Measurements from ENCODE around the gene LRIF1. TPM values are rescaled to one million over a fixed set of nuclear protein-coding genes. Genes with fewer than 3 reads are reported as not detected.

LRIF1 gene, protein sequence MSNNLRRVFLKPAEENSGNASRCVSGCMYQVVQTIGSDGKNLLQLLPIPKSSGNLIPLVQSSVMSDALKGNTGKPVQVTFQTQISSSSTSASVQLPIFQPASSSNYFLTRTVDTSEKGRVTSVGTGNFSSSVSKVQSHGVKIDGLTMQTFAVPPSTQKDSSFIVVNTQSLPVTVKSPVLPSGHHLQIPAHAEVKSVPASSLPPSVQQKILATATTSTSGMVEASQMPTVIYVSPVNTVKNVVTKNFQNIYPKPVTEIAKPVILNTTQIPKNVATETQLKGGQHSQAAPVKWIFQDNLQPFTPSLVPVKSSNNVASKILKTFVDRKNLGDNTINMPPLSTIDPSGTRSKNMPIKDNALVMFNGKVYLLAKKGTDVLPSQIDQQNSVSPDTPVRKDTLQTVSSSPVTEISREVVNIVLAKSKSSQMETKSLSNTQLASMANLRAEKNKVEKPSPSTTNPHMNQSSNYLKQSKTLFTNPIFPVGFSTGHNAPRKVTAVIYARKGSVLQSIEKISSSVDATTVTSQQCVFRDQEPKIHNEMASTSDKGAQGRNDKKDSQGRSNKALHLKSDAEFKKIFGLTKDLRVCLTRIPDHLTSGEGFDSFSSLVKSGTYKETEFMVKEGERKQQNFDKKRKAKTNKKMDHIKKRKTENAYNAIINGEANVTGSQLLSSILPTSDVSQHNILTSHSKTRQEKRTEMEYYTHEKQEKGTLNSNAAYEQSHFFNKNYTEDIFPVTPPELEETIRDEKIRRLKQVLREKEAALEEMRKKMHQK
- 41.0 and 46.2 TPM in 2 replicates for total RNA-seq (2013; cell fraction: nucleolus; rRNA removed)
- total RNA-seq (2014; rRNA removed) (13.4 and 15.5 TPM in 2 replicates), total RNA-seq (2014; rRNA removed; fragmentation: Illumina TruSeq; extraction: Trizol) (20.3 and 21.1 TPM in 2 replicates), total RNA-seq (2021) (12.8 and 13.4 TPM in 2 replicates), polyA plus RNA-seq (2011; rRNA removed) (13.6 and 21.2 TPM in 2 replicates), polyA plus RNA-seq (2014; fragmentation: Illumina TruSeq; extraction: Trizol) (17.0 and 23.6 TPM in 2 replicates), polyA plus RNA-seq (2014; fragmentation: Nextera tagmentation; extraction: Ambion mirVana) (10 to 100 TPM; 15.4 to 16.1 TPM), polyA plus RNA-seq (2014; rRNA removed) (9.7 TPM in 2 replicates), polyA plus RNA-seq (2016; fragmentation: Nextera tagmentation; extraction: Ambion mirVana) (10 to 100 TPM; 16.6 to 17.7 TPM), polyA minus RNA-seq (2011; rRNA and poly(A)+ RNA removed) (8.3 and 8.9 TPM in 2 replicates), Bru-seq, nascent RNA (percentile 96 among the genes with signal in this experiment), BruChase-seq, experiment 1, labeled RNA remaining after a 6-hour chase (percentile 93 among the genes with signal in this experiment), BruChase-seq, experiment 2, labeled RNA remaining after a 2-hour chase (percentile 95 among the genes with signal in this experiment)
- polyA plus RNA-seq (2011; ENCODE audit: low read depth), result 4.8 TPM
- 5.2 and 5.4 TPM in 2 replicates for polyA plus RNA-seq (2011; cell fraction: cytosol; rRNA removed)
- 9.8 and 12.0 TPM in 2 replicates for polyA plus RNA-seq (2011; cell fraction: nucleus; rRNA removed)
- polyA plus RNA-seq (2012), result 10.7 and 19.0 TPM in 2 replicates
- polyA minus RNA-seq (2011; cell fraction: cytosol; rRNA and poly(A)+ RNA removed), result 5.3 and 5.8 TPM in 2 replicates
- 12.1 and 18.7 TPM in 2 replicates for polyA minus RNA-seq (2011; cell fraction: nucleus; rRNA and poly(A)+ RNA removed)
- long read RNA-seq, experiment 1, partial matches to known transcripts, result 2 of 9 reads
- long read RNA-seq, experiment 1, other reads (novel, unspliced or antisense), result 2 of 9 reads
- long read RNA-seq, experiment 2, transcript LRIF1-202 (3 exons, 1,796 nt), result minor isoform, 19 of 99 reads
- long read RNA-seq, experiment 2, transcript LRIF1-201 (4 exons, 3,475 nt), result major isoform, 24 of 99 reads
- long read RNA-seq, experiment 2, partial matches to known transcripts, result 39 of 99 reads
- long read RNA-seq, experiment 2, other reads (novel, unspliced or antisense), result 17 of 99 reads

DNA sequence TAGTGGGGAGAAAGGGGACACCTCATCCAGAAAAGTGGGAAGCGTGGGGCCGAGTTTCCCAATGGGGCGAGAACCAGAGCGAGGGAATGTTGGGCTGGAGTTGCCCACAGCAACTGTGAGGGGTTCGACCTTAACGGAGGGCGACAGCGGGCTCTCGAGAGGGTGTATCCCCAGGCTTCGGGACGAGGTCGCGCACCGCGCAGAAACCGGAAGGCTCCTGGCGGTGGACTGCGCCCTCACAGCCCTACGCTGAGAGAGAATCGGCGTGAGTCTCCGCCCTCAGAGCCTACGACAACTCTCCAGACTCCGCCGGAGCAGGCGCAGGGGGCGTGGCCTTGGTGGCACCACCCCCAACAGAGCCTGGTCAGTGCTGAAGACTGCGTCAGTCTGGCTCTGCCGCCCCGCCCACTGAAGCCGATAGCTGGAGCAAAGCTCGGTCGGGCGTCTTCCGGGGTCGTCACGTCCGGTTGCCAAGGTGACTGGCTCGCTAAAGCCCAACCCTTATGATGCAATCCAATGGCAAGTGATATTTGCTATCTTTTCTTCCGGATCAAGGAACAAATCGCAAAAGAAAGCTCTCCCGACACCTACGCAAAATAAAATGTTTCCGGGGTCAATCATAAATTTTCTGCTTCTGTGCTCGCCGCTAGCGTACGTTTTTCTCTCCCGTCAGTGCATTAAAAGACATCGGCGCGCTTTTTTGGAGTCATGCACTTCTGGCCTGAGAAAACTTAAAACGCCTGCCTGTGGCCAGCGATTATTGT lies at the start of gene LRIF1:
Gene LRIF1 (minus strand): TSS at position 232 of the 764 bp plus-strand sequence. CDS start 234 bp downstream, outside the sequence.
- DNase-seq (ENCODE audit: low read depth, low spot score) (peak; percentile 99), FAIRE-seq (peak; percentile 98), ATAC-seq (peak; percentile 98)
- SMC1A ChIA-PET (ENCODE audit: uncharacterized antibody, unreplicated experiment), result interaction anchor here (0.8 to 1.4 kb wide), 7 partner anchors 13 to 92 kb away, joined by 3 to 6 read pairs (median 3); no protein-coding TSS in a partner anchor
- H3K79me2 ChIP-seq (ENCODE audit: control insufficient read depth, insufficient read depth, low read length), result peaks cover 31% of the 10 kb centered on the region
- RAD21 ChIA-PET (ENCODE audit: unreplicated experiment), result interaction anchor here (0.6 kb wide), 1 partner anchor 90 kb away, joined by 4 read pairs; no protein-coding TSS in a partner anchor
- H3K9ac ChIP-seq (ENCODE audit: control insufficient read depth, insufficient read depth, low read length), result peak within 1 kb of the TSS; percentile 88
- 1% methylated on average over 49 of the region's 54 CpGs for WGBS (ENCODE audit: insufficient coverage, insufficient replicate concordance, low lambda C conversion rate, missing lambda C conversion rate)
- in situ Hi-C loops (cut with MboI) (no loop called here), intact Hi-C loops (cut with micrococcal nuclease; ENCODE audit: unreplicated experiment) (loop anchor here (2.0 to 5.0 kb wide), 2 partner anchors 89 to 258 kb away; no protein-coding TSS in a partner anchor)
- H3K27me3 ChIP-seq (replicated peaks in 1 of 2; ENCODE audit: control insufficient read depth in 2 of 2, insufficient read depth in 2 of 2, low read length in 1 of 2), result no peaks in the 10 kb centered on the region
- BruUV-seq (replicated peaks), result no TSS peak
- H3K27ac ChIP-seq (ENCODE audit: control insufficient read depth, insufficient read depth), result peak within 1 kb of the TSS; percentile 91
- CTCF ChIA-PET, result interaction anchor here (0.6 to 1.7 kb wide), 7 partner anchors 22 to 370 kb away, joined by 3 to 7 read pairs (median 3); no protein-coding TSS in a partner anchor
- H3K9me3 ChIP-seq (replicated peaks; ENCODE audit: control insufficient read depth, insufficient read depth, low read length), result peaks cover 27% of the 10 kb centered on the region
- peak within 1 kb of the TSS; percentile 75 for H3K4me3 ChIP-seq
- peak within 1 kb of the TSS; percentile 88 for H2AFZ ChIP-seq (ENCODE audit: control insufficient read depth, low read depth, low read length)
- 0 out of 2 replicates have a peak, but pooled peaks cover 6% of the 10 kb centered on the region for H3K4me1 ChIP-seq (ENCODE audit: control insufficient read depth, insufficient read depth, low read length)
- H3K4me2 ChIP-seq (ENCODE audit: control insufficient read depth, insufficient read depth), result peak within 1 kb of the TSS; percentile 86
- POLR2A ChIA-PET, result interaction anchor here (1.3 to 1.5 kb wide), 2 partner anchors 13 to 92 kb away, joined by 3 to 6 read pairs; no protein-coding TSS in a partner anchor
- no peaks in the 10 kb centered on the region for H4K20me1 ChIP-seq (ENCODE audit: control insufficient read depth, insufficient read depth)
- H3K36me3 ChIP-seq (ENCODE audit: control insufficient read depth in 2 of 2, insufficient read depth in 2 of 2, low read length in 1 of 2), result no peaks in the 10 kb centered on the region; a peak in 1 of 4 replicates
- TF ChIP-seq ZBTB40 (IDR thresholded peaks at IDR 0.05; ENCODE audit: borderline replicate concordance), result peak; percentile 98
- TF ChIP-seq, protein P1, sequence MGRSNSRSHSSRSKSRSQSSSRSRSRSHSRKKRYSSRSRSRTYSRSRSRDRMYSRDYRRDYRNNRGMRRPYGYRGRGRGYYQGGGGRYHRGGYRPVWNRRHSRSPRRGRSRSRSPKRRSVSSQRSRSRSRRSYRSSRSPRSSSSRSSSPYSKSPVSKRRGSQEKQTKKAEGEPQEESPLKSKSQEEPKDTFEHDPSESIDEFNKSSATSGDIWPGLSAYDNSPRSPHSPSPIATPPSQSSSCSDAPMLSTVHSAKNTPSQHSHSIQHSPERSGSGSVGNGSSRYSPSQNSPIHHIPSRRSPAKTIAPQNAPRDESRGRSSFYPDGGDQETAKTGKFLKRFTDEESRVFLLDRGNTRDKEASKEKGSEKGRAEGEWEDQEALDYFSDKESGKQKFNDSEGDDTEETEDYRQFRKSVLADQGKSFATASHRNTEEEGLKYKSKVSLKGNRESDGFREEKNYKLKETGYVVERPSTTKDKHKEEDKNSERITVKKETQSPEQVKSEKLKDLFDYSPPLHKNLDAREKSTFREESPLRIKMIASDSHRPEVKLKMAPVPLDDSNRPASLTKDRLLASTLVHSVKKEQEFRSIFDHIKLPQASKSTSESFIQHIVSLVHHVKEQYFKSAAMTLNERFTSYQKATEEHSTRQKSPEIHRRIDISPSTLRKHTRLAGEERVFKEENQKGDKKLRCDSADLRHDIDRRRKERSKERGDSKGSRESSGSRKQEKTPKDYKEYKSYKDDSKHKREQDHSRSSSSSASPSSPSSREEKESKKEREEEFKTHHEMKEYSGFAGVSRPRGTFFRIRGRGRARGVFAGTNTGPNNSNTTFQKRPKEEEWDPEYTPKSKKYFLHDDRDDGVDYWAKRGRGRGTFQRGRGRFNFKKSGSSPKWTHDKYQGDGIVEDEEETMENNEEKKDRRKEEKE (IDR thresholded peaks at IDR 0.05), result no peak
- TF ChIP-seq MTA3 (IDR thresholded peaks at IDR 0.05; ENCODE audit: borderline replicate concordance, low read length), result no peak; the same call in 1 of the 2 replicates
- no peak; the same call in 1 of the 2 replicates for TF ChIP-seq SREBF1 (IDR thresholded peaks at IDR 0.05; ENCODE audit: low read length)
- peak; percentile 91 for TF ChIP-seq SMAD1 (IDR thresholded peaks at IDR 0.05; ENCODE audit: low read depth, partially characterized antibody)
- TF ChIP-seq BMI1 (IDR thresholded peaks at IDR 0.05; ENCODE audit: borderline replicate concordance), result no peak; the same call in 1 of the 2 replicates
- TF ChIP-seq SREBF2 (IDR thresholded peaks at IDR 0.05; ENCODE audit: low read length), result no peak

All from GM12878 (cell line).